ENCODE data around the gene DPH3. TPM values are rescaled to one million over a fixed set of nuclear protein-coding genes. Genes with fewer than 3 reads are reported as not detected.
"Not testable (repeated sequence)": the region's sequence is repeated elsewhere in the genome, so short reads cannot be mapped to it uniquely, and the experiment has no call there.

DPH3 gene
- 21.4 and 27.4 TPM in 2 replicates for total RNA-seq

GRCh38 chr3:16264708-16265454 is at the start of gene DPH3, which contains the start of gene OXNAD1:
Gene DPH3 (minus strand): TSS chr3:16264943. CDS start chr3:16264876, 67 bp downstream.
Gene OXNAD1 (plus strand): TSS chr3:16265212. CDS start chr3:16270953, 5,741 bp downstream.
- Histone ChIP-seq H3K36me3 (ENCODE audit: insufficient read depth, low read length) (peaks cover 16% of the 10 kb centered on the region), H3K9me3 (ENCODE audit: low read depth, low read length) (no peaks in the 10 kb centered on the region), H2AFZ (ENCODE audit: low read length) (peak within 1 kb of the TSS; percentile 99), H3K27ac (ENCODE audit: low read depth, low read length) (peak within 1 kb of the TSS; percentile 98), H4K20me1 (ENCODE audit: insufficient read depth, low read length) (no peaks in the 10 kb centered on the region), H3K4me2 (ENCODE audit: insufficient read depth, low read length) (peak within 1 kb of the TSS; percentile 99), H3K4me3 (ENCODE audit: insufficient read depth, low read length) (peak within 1 kb of the TSS; percentile 98), H3K4me1 (ENCODE audit: insufficient read depth, low read length) (peaks cover 29% of the 10 kb centered on the region), H3K79me2 (ENCODE audit: insufficient read depth, low read length) (peaks cover 76% of the 10 kb centered on the region), H3K27me3 (ENCODE audit: insufficient read depth, low read length) (no peaks in the 10 kb centered on the region)
- DNase-seq (ENCODE audit: insufficient read length, low spot score, missing footprints) = peak; percentile 95
- TF ChIP-seq CTCF (IDR thresholded peaks at IDR 0.05; ENCODE audit: extremely low read depth, low read depth, low read length) = no peak

- DNase-seq (ENCODE audit: insufficient read length, low spot score, missing footprints) = no peak
- H3K4me2 ChIP-seq (ENCODE audit: insufficient read depth, low read length) = no peak overlapping the region
- H3K27ac ChIP-seq (ENCODE audit: low read depth, low read length) = no peak overlapping the region
- peaks cover 2% of the 10 kb centered on the region for H4K20me1 ChIP-seq (ENCODE audit: insufficient read depth, low read length)
- no peaks in the 10 kb centered on the region for H3K79me2 ChIP-seq (ENCODE audit: insufficient read depth, low read length)
- no peak overlapping the region for H3K4me3 ChIP-seq (ENCODE audit: insufficient read depth, low read length)
- no peak overlapping the region for H2AFZ ChIP-seq (ENCODE audit: low read length)
- peaks cover 34% of the 10 kb centered on the region for H3K36me3 ChIP-seq (ENCODE audit: insufficient read depth, low read length)
- H3K4me1 ChIP-seq (ENCODE audit: insufficient read depth, low read length) = peaks cover 20% of the 10 kb centered on the region
- no peaks in the 10 kb centered on the region for H3K9me3 ChIP-seq (ENCODE audit: low read depth, low read length)
- TF ChIP-seq CTCF (IDR thresholded peaks at IDR 0.05; ENCODE audit: extremely low read depth, low read depth, low read length) = no peak
- no peaks in the 10 kb centered on the region for H3K27me3 ChIP-seq (ENCODE audit: insufficient read depth, low read length)
Observed at GRCh38 chr3:16313886-16314645, 49.3 kb upstream of the DPH3 start.

DNA sequence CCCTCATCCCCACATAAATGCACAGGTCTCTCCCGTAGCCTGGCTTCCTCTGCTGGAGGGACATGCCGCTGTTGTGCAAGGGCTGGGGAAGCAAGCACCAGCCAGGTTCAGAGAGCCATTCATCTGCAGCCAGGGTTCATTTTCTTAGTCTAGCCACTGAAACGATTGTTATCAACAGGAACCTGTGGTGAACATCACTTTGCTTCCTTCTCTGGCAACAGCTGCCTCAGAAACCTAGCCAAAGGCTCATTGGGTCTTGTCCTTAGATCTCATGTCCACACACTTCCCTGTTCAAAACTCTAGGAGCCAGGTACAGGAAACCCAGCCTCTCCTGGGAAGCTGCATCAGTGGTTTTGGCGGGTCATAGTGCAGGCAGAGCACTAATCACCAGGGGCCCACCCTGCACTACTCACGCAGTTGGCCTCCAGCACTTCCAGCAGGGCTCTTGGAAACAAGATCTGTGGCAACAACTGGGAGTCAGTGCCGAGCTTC is 47.3 kb upstream of the DPH3 start:
- peak overlapping the region; percentile 33 for H3K27ac ChIP-seq (ENCODE audit: low read depth, low read length)
- TF ChIP-seq CTCF (IDR thresholded peaks at IDR 0.05; ENCODE audit: extremely low read depth, low read depth, low read length) = no peak
- no peak for DNase-seq (ENCODE audit: insufficient read length, low spot score, missing footprints)

DNA sequence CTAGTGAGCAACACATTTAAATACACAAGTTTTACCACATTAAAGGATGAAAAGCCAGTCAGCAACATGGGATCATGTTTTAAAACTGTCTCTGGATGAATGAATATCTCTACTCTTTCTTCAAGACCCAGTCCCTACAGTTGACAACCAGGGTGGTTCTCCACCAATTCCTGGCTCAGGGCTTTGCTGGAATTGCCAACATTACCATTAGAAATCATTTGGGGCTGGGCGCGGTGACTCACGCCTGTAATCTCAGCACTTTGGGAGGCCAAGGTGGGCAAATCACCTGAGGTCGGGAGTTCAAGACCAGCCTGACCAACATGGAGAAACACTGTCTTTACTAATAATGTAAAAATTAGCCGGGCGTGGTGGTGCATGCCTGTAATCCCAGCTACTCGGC is 45.7 kb upstream of the DPH3 start:
- H2AFZ ChIP-seq (ENCODE audit: low read length); H3K9me3 ChIP-seq (ENCODE audit: low read depth, low read length); H4K20me1 ChIP-seq (ENCODE audit: insufficient read depth, low read length); H3K27ac ChIP-seq (ENCODE audit: low read depth, low read length); DNase-seq (ENCODE audit: insufficient read length, low spot score, missing footprints); H3K79me2 ChIP-seq (ENCODE audit: insufficient read depth, low read length); H3K4me3 ChIP-seq (ENCODE audit: insufficient read depth, low read length); H3K27me3 ChIP-seq (ENCODE audit: insufficient read depth, low read length); H3K4me2 ChIP-seq (ENCODE audit: insufficient read depth, low read length): not testable (repeated sequence)
- H3K36me3 ChIP-seq (ENCODE audit: insufficient read depth, low read length) = peaks cover 17% of the 10 kb centered on the region
- H3K4me1 ChIP-seq (ENCODE audit: insufficient read depth, low read length) = peaks cover 17% of the 10 kb centered on the region

More for the DNA sequence above, 47.3 kb upstream of the DPH3 start:
- Histone ChIP-seq H3K9me3 (ENCODE audit: low read depth, low read length) (no peaks in the 10 kb centered on the region), H3K79me2 (ENCODE audit: insufficient read depth, low read length) (no peaks in the 10 kb centered on the region), H3K36me3 (ENCODE audit: insufficient read depth, low read length) (peaks cover 30% of the 10 kb centered on the region), H2AFZ (ENCODE audit: low read length) (no peak overlapping the region), H3K4me1 (ENCODE audit: insufficient read depth, low read length) (peaks cover 17% of the 10 kb centered on the region), H3K4me2 (ENCODE audit: insufficient read depth, low read length) (no peak overlapping the region), H3K27me3 (ENCODE audit: insufficient read depth, low read length) (no peaks in the 10 kb centered on the region), H4K20me1 (ENCODE audit: insufficient read depth, low read length) (peaks cover 2% of the 10 kb centered on the region), H3K4me3 (ENCODE audit: insufficient read depth, low read length) (no peak overlapping the region)
